HG02571 (cell line): ENCODE results near the gene GAREM2.
A peak's percentile ranks its signal among the peaks of the same experiment; 100 is the strongest.

Experiments used
- ATAC-seq: cut with Tn5 transposase; IDR thresholded peaks from one replicate; pipeline ENCODE4 v1.9.1; 2021; ENCODE audit warnings: mild to moderate bottlenecking, moderate library complexity; ENCODE audit not compliant: unreplicated experiment

The GAREM2 gene

GRCh38 chr2:26169226-26169625, 3.7 kb upstream of the GAREM2 start:
- no peak for ATAC-seq

GRCh38 chr2:26169681-26170414, 3.0 kb upstream of the GAREM2 start:
- ATAC-seq = no peak

- ATAC-seq = no peak
These were observed 2.1 kb upstream of the GAREM2 start for GRCh38 chr2:26170795-26171194.

DNA sequence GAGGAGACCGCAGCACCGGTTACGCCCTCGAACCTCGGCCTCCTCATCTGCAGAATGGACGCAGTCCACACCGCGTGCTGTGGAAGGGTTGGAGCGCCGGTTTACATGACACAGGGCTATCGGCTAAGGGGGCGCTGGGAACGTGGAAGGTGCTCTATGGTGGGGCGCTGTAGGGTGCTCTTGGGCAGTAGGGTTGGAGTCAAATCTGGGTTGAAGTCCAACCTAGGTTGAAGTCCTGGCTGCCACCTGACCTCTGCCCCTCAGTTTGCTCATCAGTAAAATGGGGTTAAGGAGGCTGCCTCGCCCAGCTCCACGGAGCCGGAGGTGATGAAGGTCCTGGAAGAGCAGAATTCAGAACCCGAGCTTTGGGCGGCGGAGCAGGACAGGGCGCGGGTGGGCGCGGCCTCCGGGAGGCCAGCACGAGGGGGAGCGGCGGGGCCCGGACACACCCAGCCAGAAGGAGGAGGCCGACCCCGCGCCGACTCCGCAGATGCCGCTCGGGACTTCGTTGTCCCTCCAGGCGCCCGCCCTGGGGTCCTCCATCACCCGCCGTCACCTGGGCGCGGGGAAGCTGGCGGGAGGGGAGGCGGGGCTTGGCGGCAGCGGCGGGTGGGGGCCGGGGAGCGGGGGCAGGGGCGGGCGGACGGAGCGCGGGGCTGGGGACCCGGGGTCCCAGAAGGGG, 558 bp upstream of the GAREM2 start:
- no peak for ATAC-seq

DNA sequence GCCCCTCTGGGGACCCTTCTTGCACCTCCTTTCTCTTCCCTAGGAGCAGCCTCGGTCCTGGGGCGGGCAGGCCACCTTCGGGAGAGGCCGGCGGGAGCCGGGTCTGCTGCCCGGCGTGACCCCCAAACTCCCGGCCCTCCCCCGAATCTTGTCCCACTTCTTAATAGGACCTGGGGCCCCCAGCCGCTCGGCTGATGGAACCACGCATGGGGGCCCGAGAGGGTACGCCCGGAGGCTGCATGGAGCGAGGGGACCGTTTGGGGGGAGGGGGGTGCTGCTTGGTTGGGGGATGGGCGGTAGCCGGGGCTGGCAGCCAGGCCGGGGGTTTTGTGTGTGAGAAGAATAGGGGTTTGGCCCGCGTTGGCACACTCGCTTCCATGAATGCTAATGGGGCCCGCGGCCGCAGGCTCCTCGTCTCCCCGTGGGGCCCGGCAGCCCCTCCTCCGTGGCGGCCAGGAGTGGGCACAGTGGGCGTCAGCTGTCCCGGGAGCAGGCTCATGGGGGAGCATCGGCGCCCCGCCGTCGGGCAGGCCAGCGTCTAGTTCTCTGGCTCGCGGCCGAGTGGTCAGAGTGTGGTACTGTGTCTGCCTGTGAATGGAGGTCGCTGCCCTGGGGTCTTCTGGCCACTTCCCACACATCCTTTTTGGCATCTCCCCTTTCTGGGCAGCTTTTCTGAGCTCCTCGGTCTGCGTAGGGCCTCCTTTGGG, 1.0 kb downstream of the GAREM2 start:
- no peak for ATAC-seq

DNA sequence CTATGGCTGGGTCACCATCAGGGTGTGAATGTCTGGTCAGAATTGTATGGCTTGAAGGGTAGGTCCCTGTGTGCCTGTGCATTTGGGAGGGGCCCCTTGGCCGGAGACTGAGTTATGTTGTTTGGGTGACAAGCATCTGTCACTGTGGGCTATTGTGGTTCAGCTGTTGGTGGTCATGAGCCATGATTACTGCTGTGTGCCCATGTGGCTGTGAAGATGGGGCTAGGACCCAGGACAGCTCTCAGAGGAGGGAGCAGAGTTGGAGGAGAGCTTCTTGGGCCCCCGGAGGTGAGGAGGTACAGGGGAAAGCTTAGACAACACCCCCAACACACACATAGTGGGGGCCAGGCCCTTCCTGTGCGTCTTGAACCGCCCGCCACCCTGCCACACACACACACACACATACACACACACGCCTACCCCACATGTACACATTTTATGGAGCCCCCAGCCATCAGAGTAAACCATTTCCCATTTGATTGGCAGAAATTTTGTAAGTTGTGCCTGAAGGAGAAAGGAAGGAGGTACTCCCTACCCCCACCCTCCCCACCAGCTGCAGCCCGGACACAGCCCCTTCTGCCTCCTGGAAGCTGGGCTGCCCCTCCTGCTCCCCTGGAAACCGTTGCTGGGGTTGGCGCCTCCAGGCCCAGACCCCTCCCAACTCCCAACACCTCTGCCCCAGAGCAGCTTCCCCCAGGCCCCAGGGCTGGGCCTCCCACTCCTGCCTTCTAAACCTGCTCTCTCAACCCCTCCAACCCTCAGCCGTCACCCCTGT, 2.0 kb downstream of the GAREM2 start:
- no peak for ATAC-seq

DNA sequence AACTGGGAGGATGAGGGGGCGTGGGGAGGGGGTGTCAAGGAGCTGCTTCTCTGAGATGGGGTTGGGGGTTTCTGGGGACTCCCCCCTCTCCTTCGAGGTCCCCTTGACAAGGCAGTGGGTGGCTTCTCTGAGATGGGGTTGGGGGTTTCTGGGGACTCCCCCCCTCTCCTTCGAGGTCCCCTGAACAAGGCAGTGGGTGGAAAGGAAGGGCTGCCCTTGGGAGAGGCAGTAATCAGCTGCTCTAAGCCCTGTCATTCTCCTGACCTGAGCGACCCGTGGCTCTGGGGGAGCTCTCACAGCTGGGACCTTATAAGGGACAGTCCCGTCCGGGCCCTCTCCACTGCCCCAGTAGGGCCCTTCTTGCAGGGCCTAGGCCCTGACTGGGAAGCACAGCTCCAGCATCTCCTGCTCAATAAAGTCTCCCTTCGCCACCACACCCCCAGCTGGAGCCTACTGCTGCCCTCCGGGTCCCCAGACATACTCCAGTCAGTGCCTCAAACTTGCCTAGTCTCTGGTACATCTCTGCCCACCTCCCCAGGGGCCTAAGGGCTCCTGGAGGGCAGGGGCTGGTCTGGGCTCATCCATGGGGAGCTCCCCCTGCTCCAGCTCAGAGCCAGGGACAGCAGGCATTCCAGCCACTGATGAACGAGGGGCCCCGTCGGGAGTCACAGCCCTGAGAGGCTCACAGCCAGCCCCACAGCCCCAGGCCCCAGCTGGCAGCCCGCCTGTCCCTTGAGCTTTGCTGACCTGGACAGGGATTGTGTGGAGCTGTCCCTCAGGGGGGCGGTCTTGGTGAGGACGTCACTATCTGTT, 2.8 kb downstream of the GAREM2 start:
- ATAC-seq = no peak

DNA sequence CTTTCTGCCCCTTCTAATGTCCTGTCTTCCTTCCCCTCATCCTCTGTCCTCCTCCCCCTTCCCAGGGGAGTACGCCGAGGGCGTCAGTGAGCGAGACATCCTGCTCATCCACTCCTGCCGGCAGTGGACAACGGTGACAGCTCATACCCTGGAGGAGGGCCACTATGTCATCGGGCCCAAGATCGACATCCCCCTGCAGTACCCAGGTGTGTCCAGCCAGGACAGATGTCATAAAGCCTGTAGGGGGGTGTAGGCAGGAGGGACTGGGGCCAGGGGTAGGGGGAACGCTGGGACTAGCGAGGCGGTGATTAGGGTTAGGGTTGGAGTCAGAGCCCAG, 3.4 kb downstream of the GAREM2 start:
- ATAC-seq = no peak

DNA sequence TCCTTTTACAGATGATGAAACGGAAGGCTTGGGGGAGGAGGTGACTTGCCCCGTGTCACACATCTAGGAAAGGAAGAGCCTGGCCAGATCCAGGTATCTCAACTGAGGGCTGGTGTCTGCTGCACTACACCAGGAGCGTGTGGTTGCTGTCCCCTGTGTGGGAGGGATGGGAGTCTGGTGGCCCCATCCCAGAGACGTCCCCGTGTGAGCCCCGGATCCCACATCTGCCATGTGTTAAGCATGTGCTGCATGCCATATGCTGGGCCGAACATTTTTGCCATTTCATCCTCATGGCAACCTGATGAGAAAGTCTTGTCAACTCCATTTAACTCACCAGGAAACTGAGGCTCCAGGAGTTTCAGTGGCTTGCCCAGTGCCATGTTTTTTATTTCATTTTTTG, 4.2 kb downstream of the GAREM2 start:
- ATAC-seq = no peak

- no peak for ATAC-seq
These were observed 5.4 kb downstream of the GAREM2 start for GRCh38 chr2:26178246-26178645.

GRCh38 chr2:26178746-26179436, 6.0 kb downstream of the GAREM2 start:
- no peak for ATAC-seq

DNA sequence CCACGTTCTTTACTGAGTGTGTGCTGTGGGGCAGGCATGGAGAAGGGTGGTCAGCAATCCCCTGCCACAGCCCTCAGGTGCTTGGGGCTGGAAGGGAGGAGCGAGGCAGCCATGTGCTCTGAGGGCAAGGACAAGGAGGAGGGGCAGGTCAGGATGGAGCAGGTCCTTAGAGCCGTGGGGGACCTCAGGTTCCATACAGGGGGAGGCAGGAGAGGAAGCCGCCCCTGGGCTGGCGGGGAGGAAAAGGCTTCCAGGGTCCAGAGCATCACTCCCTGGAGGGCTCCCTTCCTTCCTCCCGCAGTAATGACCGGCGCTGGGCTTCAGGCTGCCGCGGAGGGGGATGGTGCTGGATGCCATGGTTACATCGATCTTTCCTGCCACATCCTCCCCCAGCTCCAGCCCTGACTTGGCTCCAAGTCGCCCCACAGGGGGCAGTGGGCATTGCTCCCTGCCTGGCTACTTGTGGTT, 6.6 kb downstream of the GAREM2 start:
- no peak for ATAC-seq

DNA sequence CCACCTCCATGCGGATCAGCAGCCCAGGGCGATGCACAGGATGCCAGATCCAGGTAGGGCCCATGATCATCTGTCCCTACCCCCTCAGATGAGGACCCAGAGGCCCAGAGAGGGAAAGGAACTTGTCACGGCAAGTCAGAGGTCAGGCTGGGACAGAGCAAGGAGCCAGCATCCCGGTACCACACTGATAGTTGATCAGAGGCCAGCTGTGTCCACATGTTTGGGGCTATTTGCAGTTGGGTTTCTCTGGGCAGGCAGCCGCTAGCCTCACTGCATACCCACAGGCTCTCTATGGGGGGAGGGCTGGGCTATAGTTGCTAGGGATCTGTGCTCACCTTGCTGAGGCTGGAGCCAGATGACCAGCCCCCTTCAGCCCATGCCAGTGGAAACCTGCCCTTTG, 9.6 kb downstream of the GAREM2 start:
- no peak for ATAC-seq

- no peak for ATAC-seq
These were observed 10.2 kb downstream of the GAREM2 start for GRCh38 chr2:26182887-26183630.

DNA sequence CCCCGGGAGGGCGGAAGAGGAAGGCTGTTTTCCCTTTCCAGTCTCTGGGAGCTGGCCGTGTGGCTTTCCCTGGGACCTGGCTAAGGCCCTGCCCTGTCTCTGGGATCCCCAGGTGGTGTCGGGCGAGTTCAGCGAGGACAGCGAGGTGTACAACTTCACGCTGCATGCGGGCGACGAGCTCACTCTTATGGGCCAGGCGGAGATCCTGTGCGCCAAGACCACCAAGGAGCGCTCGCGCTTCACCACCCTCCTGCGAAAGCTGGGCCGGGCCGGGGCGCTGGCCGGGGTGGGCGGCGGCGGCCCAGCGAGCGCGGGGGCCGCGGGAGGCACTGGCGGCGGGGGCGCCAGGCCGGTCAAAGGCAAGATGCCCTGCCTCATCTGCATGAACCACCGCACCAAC, 11.2 kb downstream of the GAREM2 start:
- ATAC-seq = no peak

DNA sequence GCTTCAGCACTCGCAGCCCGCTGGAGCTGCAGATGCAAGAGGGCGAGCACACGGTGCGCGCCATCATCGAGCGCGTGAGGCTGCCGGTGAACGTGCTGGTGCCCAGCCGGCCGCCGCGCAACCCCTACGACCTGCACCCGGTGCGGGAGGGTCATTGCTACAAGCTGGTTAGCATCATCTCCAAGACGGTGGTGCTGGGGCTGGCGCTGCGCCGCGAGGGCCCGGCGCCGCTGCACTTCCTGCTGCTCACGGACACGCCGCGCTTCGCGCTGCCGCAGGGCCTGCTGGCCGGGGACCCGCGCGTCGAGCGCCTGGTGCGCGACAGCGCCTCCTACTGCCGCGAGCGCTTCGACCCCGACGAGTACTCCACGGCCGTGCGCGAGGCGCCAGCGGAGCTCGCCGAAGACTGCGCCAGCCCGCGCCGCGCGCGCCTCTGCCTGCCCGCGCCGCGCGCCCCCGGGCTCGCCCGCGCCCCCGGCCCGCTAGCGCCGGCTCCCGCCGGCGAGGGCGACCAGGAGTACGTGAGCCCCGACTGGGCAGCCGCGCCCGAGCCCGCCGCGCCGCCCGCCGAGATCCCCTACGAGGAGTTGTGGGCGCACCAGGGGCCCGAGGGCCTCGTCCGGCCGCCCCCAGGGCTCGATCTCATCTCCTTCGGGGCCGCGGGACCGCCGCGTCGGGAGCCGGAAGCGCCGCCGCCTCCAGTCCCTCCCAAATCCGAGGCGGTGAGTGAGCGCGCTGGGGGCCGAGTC, 11.8 kb downstream of the GAREM2 start:
- peak; percentile 58 for ATAC-seq

DNA sequence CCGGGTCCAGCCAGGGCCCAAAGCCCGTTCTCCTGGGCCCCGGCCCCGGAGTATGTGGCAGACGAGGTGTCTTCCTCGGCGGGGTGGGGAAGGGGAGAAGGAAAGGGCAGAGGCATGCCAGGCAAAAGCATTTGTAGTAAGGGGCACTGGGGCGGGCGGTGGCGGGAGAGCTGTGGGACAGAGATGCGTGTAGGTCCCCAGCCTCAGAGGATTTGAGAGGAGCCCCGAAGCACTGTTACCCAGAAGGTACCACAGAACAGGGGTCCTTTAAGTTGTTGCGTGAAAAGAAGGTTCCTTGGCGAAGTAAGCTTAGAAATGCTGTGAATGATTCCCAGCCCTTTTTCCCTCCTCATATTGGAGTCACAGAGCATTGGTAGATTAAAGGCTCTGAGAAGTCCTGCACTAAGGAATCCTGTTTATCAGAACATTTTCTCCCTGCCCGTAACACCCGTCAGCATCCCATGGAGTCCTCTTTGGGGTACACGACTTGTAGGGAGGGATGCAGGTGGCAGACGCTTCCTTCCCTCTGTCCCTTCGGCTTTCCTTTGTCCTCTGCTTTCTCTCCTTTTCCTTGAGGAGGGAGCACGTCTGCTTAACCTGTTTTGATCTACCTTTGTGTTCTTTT, 12.5 kb downstream of the GAREM2 start:
- no peak for ATAC-seq
